Chondrocyte (in vitro differentiated cells): ENCODE measurements around the gene SORT1. TPM values are rescaled to one million over a fixed set of nuclear protein-coding genes. Genes with fewer than 3 reads are reported as not detected.
A peak's percentile ranks its signal among the peaks of the same experiment; 100 is the strongest.

Experiments
- DNase-seq: peaks from one replicate; pipeline ENCODE4 v3.0.0; 2021; ENCODE audit warnings: mixed read lengths, low spot score
- H3K27ac Mint-ChIP-seq: one replicate; pipeline ENCODE4 v1.8.0; 2021; ENCODE audit warnings: mild to moderate bottlenecking, moderate library complexity, mixed read lengths; ENCODE audit not compliant: unreplicated experiment
- H3K27me3 Mint-ChIP-seq: 2 replicates; pipeline ENCODE4 v1.8.0; 2021; ENCODE audit warnings: low read depth, mixed read lengths
- H3K36me3 Mint-ChIP-seq: 2 replicates; pipeline ENCODE4 v1.8.0; 2021; ENCODE audit warnings: low read depth, mixed read lengths
- H3K4me1 Mint-ChIP-seq: 2 replicates; pipeline ENCODE4 v1.8.0; 2021; ENCODE audit warnings: low read depth, mild to moderate bottlenecking, mixed read lengths
- H3K4me3 Mint-ChIP-seq: one replicate; pipeline ENCODE4 v1.8.0; 2021; ENCODE audit warnings: mild to moderate bottlenecking, moderate library complexity, mixed read lengths; ENCODE audit not compliant: unreplicated experiment
- H3K9me3 Mint-ChIP-seq: 2 replicates; pipeline ENCODE4 v1.8.0; 2021; ENCODE audit warnings: low read depth, mixed read lengths
- CTCF ChIP-seq: fragments of 200-600 bp; sonication (generic); IDR thresholded peaks from 2 replicates; pipeline ENCODE4 v1.5.0; 2021; ENCODE audit warnings: antibody characterized with exemption, mild to moderate bottlenecking, moderate library complexity
- total RNA-seq: library from RNA; stranded (reverse); gene quantifications from 3 replicates; pipeline ENCODE4 v1.2.1, GENCODE V29; 2021

SORT1 gene
- total RNA-seq, 1 donor from 2014 or later = 107 TPM

GRCh38 chr1:109304226-109304920 is 93.3 kb downstream of the SORT1 start:
- Mint-ChIP-seq H3K9me3 (no peaks in the 10 kb centered on the region), H3K4me1 (peaks cover 28% of the 10 kb centered on the region), H3K27me3 (no peaks in the 10 kb centered on the region), H3K27ac (no peak overlapping the region), H3K36me3 (peaks cover 5% of the 10 kb centered on the region), H3K4me3 (no peak overlapping the region)
- TF ChIP-seq CTCF = no peak
- no peak for DNase-seq

GRCh38 chr1:109301874-109302273 is 95.8 kb downstream of the SORT1 start:
- DNase-seq = no peak
- no peak overlapping the region for H3K4me3 Mint-ChIP-seq
- TF ChIP-seq CTCF = no peak
- H3K4me1 Mint-ChIP-seq = peaks cover 36% of the 10 kb centered on the region
- no peaks in the 10 kb centered on the region for H3K36me3 Mint-ChIP-seq
- H3K27me3 Mint-ChIP-seq = no peaks in the 10 kb centered on the region
- no peaks in the 10 kb centered on the region for H3K9me3 Mint-ChIP-seq
- no peak overlapping the region for H3K27ac Mint-ChIP-seq

GRCh38 chr1:109300650-109301151 is 97.0 kb downstream of the SORT1 start:
- Mint-ChIP-seq H3K4me3 (no peak overlapping the region), H3K27me3 (no peaks in the 10 kb centered on the region), H3K9me3 (no peaks in the 10 kb centered on the region), H3K36me3 (no peaks in the 10 kb centered on the region), H3K27ac (no peak overlapping the region), H3K4me1 (peaks cover 29% of the 10 kb centered on the region)
- no peak for TF ChIP-seq CTCF
- DNase-seq = no peak

- no peaks in the 10 kb centered on the region for H3K9me3 Mint-ChIP-seq
- no peaks in the 10 kb centered on the region for H3K36me3 Mint-ChIP-seq
These were observed 98.0 kb downstream of the SORT1 start for GRCh38 chr1:109299558-109300343.

More at GRCh38 chr1:109299558-109300343, 98.0 kb downstream of the SORT1 start:
- Mint-ChIP-seq H3K4me3 (peak overlapping the region; percentile 31), H3K27me3 (no peaks in the 10 kb centered on the region), H3K27ac (peak overlapping the region; percentile 89), H3K4me1 (peaks cover 26% of the 10 kb centered on the region)
- no peak for DNase-seq
- no peak for TF ChIP-seq CTCF
